ENCODE data around the gene EIF4E.
"Not testable (repeated sequence)": the region's sequence is repeated elsewhere in the genome, so short reads cannot be mapped to it uniquely, and the experiment has no call there.

EIF4E gene

GRCh38 chr4:98845960-98846359, 83.0 kb downstream of the EIF4E start:
- no peak for TF ChIP-seq CTCF (IDR thresholded peaks at IDR 0.05; ENCODE audit: borderline replicate concordance, control extremely low read depth, extremely low read depth, insufficient read depth, missing control alignments)
- in situ Hi-C loops (cut with MboI; ENCODE audit: low sequenced_read_pairs, unreplicated experiment), result no loop called here
- DNase-seq (ENCODE audit: low spot score), result no peak

GRCh38 chr4:98842917-98843316, 86.0 kb downstream of the EIF4E start:
- in situ Hi-C loops (cut with MboI; ENCODE audit: low sequenced_read_pairs, unreplicated experiment); DNase-seq (ENCODE audit: low spot score): not testable (repeated sequence)

GRCh38 chr4:98838977-98839618, 89.8 kb downstream of the EIF4E start:
- TF ChIP-seq CTCF (IDR thresholded peaks at IDR 0.05; ENCODE audit: borderline replicate concordance, control extremely low read depth, extremely low read depth, insufficient read depth, missing control alignments), result no peak
- no peak for DNase-seq (ENCODE audit: low spot score)
- in situ Hi-C loops (cut with MboI; ENCODE audit: low sequenced_read_pairs, unreplicated experiment), result no loop called here

- in situ Hi-C loops (cut with MboI; ENCODE audit: low sequenced_read_pairs, unreplicated experiment), result no loop called here
- no peak for TF ChIP-seq CTCF (IDR thresholded peaks at IDR 0.05; ENCODE audit: borderline replicate concordance, control extremely low read depth, extremely low read depth, insufficient read depth, missing control alignments)
- DNase-seq (ENCODE audit: low spot score), result no peak
Measured at GRCh38 chr4:98838531-98838930, 90.4 kb downstream of the EIF4E start.

- no peak for TF ChIP-seq CTCF (IDR thresholded peaks at IDR 0.05; ENCODE audit: borderline replicate concordance, control extremely low read depth, extremely low read depth, insufficient read depth, missing control alignments)
- DNase-seq (ENCODE audit: low spot score), result no peak
- in situ Hi-C loops (cut with MboI; ENCODE audit: low sequenced_read_pairs, unreplicated experiment), result no loop called here
Measured at GRCh38 chr4:98833384-98833783, 95.5 kb downstream of the EIF4E start.

GRCh38 chr4:98831036-98831435, 97.9 kb downstream of the EIF4E start:
- in situ Hi-C loops (cut with MboI; ENCODE audit: low sequenced_read_pairs, unreplicated experiment), result not testable (repeated sequence)

More at GRCh38 chr4:98831036-98831435, 97.9 kb downstream of the EIF4E start:
- DNase-seq (ENCODE audit: low spot score), result not testable (repeated sequence)
